ENCODE results near the gene ZIC4.

Gene ZIC4

GRCh38 chr3:147381596-147381995 is 24.7 kb downstream of the ZIC4 start:
- ChIA-PET CTCF (interaction anchor here (1.8 kb wide), 1 partner anchor 10 kb away, joined by 4 read pairs; no protein-coding TSS in a partner anchor), POLR2A (no interaction called here)
- Histone ChIP-seq H3K27ac (ENCODE audit: insufficient read depth in 1 of 2, low read depth in 1 of 2, low read length in 2 of 2, poor library complexity in 1 of 2, severe bottlenecking in 2 of 2) (no peak overlapping the region), H3K36me3 (ENCODE audit: control insufficient read depth in 4 of 4, insufficient read depth in 4 of 4, low read length in 3 of 4) (no peaks in the 10 kb centered on the region), H3K4me1 (ENCODE audit: control extremely low read depth in 1 of 4, control insufficient read depth in 4 of 4, insufficient read depth in 4 of 4, low read length in 3 of 4) (no peaks in the 10 kb centered on the region), H3K4me3 (ENCODE audit: control insufficient read depth in 1 of 7, extremely low read depth in 1 of 7, insufficient read depth in 4 of 7, low read depth in 2 of 7, low read length in 6 of 7) (no peak overlapping the region), H3K27me3 (replicated peaks in 2 of 5; ENCODE audit: control insufficient read depth in 4 of 5, insufficient read depth in 5 of 5, low read length in 4 of 5) (peaks cover 48 to 98% (median 76%) of the 10 kb centered on the region in 5 experiments), H3K9me3 (ENCODE audit: control extremely low read depth in 1 of 5, control insufficient read depth in 4 of 5, insufficient read depth in 2 of 5, low read depth in 1 of 5, low read length in 4 of 5) (peaks cover 0 to 16% (median 13%) of the 10 kb centered on the region in 5 experiments)
- WGBS (ENCODE audit: insufficient coverage) = 14% methylated on average over 5 of the region's 6 CpGs
- no peak for DNase-seq

DNA sequence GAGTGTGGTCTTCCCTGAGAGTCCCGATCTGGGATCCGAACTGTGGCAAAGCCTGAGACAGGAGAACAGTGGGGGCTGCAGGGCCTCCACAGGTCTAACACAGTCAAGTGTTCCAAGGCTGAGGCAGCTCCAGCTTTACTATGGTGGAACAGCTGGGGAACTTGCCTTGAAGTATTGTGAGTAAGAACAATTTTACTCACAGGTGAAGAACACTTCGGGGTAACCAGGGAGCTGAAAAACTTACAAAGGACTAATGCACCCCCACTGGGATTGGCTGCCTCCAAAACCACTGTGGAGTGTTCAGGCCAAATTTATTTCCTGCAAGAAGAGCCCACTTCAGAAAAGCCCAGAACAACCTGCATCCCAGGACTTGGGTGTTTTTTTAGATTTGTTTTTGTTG is 25.4 kb downstream of the ZIC4 start:
- CTCF ChIA-PET = no interaction called here
- H3K27ac ChIP-seq (ENCODE audit: insufficient read depth in 1 of 2, low read depth in 1 of 2, low read length in 2 of 2, poor library complexity in 1 of 2, severe bottlenecking in 2 of 2) = no peak overlapping the region
- H3K36me3 ChIP-seq (ENCODE audit: control insufficient read depth in 4 of 4, insufficient read depth in 4 of 4, low read length in 3 of 4) = no peaks in the 10 kb centered on the region
- H3K4me3 ChIP-seq (ENCODE audit: control insufficient read depth in 1 of 7, extremely low read depth in 1 of 7, insufficient read depth in 4 of 7, low read depth in 2 of 7, low read length in 6 of 7) = no peak overlapping the region
- peaks cover 0 to 16% (median 13%) of the 10 kb centered on the region in 5 experiments for H3K9me3 ChIP-seq (ENCODE audit: control extremely low read depth in 1 of 5, control insufficient read depth in 4 of 5, insufficient read depth in 2 of 5, low read depth in 1 of 5, low read length in 4 of 5)
- no peaks in the 10 kb centered on the region for H3K4me1 ChIP-seq (ENCODE audit: control extremely low read depth in 1 of 4, control insufficient read depth in 4 of 4, insufficient read depth in 4 of 4, low read length in 3 of 4)
- POLR2A ChIA-PET = no interaction called here
- peaks cover 48 to 99% (median 76%) of the 10 kb centered on the region in 5 experiments for H3K27me3 ChIP-seq (replicated peaks in 2 of 5; ENCODE audit: control insufficient read depth in 4 of 5, insufficient read depth in 5 of 5, low read length in 4 of 5)
- 3% methylated on average over 3 of the region's 3 CpGs for WGBS (ENCODE audit: insufficient coverage)
- no peak for DNase-seq

- ChIA-PET POLR2A (no interaction called here), CTCF (no interaction called here)
- Histone ChIP-seq H3K27me3 (replicated peaks in 2 of 5; ENCODE audit: control insufficient read depth in 4 of 5, insufficient read depth in 5 of 5, low read length in 4 of 5) (peaks cover 48 to 99% (median 80%) of the 10 kb centered on the region in 5 experiments), H3K4me3 (ENCODE audit: control insufficient read depth in 1 of 7, extremely low read depth in 1 of 7, insufficient read depth in 4 of 7, low read depth in 2 of 7, low read length in 6 of 7) (no peak overlapping the region), H3K36me3 (ENCODE audit: control insufficient read depth in 4 of 4, insufficient read depth in 4 of 4, low read length in 3 of 4) (no peaks in the 10 kb centered on the region), H3K4me1 (ENCODE audit: control extremely low read depth in 1 of 4, control insufficient read depth in 4 of 4, insufficient read depth in 4 of 4, low read length in 3 of 4) (no peaks in the 10 kb centered on the region), H3K27ac (ENCODE audit: insufficient read depth in 1 of 2, low read depth in 1 of 2, low read length in 2 of 2, poor library complexity in 1 of 2, severe bottlenecking in 2 of 2) (no peak overlapping the region), H3K9me3 (ENCODE audit: control extremely low read depth in 1 of 5, control insufficient read depth in 4 of 5, insufficient read depth in 2 of 5, low read depth in 1 of 5, low read length in 4 of 5) (peaks cover 0 to 16% (median 13%) of the 10 kb centered on the region in 5 experiments)
- 9% methylated on average over 25 of the region's 26 CpGs for WGBS (ENCODE audit: insufficient coverage)
- DNase-seq = no peak
Observed at GRCh38 chr3:147380387-147380951, 25.9 kb downstream of the ZIC4 start.

DNA sequence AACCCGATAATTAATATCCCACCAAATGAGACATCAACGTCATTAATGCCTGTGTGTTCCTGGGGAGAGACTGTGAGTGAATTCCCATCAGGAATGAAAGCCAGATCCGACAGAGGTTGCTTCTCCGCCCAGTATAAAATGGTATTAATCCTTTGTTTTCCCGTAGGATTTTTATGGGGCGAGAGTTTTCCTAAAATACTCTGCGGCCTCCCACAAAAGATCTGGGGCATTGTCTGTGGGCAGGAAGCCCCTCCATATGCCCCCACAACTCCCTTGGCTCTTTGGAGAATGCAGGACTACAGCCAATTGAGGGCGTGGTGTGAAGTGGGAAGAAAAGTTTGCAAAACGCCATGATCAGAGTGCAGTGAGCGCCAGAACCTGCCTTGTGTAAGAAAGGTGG is 26.7 kb downstream of the ZIC4 start:
- peaks cover 46 to 99% (median 80%) of the 10 kb centered on the region in 5 experiments for H3K27me3 ChIP-seq (replicated peaks in 2 of 5; ENCODE audit: control insufficient read depth in 4 of 5, insufficient read depth in 5 of 5, low read length in 4 of 5)
- H3K36me3 ChIP-seq (ENCODE audit: control insufficient read depth in 4 of 4, insufficient read depth in 4 of 4, low read length in 3 of 4) = no peaks in the 10 kb centered on the region
- 9% methylated on average over 3 of the region's 10 CpGs for WGBS (ENCODE audit: insufficient coverage)
- H3K9me3 ChIP-seq (ENCODE audit: control extremely low read depth in 1 of 5, control insufficient read depth in 4 of 5, insufficient read depth in 2 of 5, low read depth in 1 of 5, low read length in 4 of 5) = peaks cover 0 to 17% (median 9%) of the 10 kb centered on the region in 5 experiments
- no peaks in the 10 kb centered on the region for H3K4me1 ChIP-seq (ENCODE audit: control extremely low read depth in 1 of 4, control insufficient read depth in 4 of 4, insufficient read depth in 4 of 4, low read length in 3 of 4)
- no peak overlapping the region for H3K4me3 ChIP-seq (ENCODE audit: control insufficient read depth in 1 of 7, extremely low read depth in 1 of 7, insufficient read depth in 4 of 7, low read depth in 2 of 7, low read length in 6 of 7)
- CTCF ChIA-PET = no interaction called here
- no peak overlapping the region for H3K27ac ChIP-seq (ENCODE audit: insufficient read depth in 1 of 2, low read depth in 1 of 2, low read length in 2 of 2, poor library complexity in 1 of 2, severe bottlenecking in 2 of 2)
- no peak for DNase-seq
- POLR2A ChIA-PET = no interaction called here

- H3K9me3 ChIP-seq (ENCODE audit: control extremely low read depth in 1 of 5, control insufficient read depth in 4 of 5, insufficient read depth in 2 of 5, low read depth in 1 of 5, low read length in 4 of 5) = peaks cover 0 to 17% (median 9%) of the 10 kb centered on the region in 5 experiments
- peaks cover 43 to 99% (median 86%) of the 10 kb centered on the region in 5 experiments for H3K27me3 ChIP-seq (replicated peaks in 2 of 5; ENCODE audit: control insufficient read depth in 4 of 5, insufficient read depth in 5 of 5, low read length in 4 of 5)
- WGBS (ENCODE audit: insufficient coverage) = 5% methylated on average over 25 of the region's 30 CpGs
- no peaks in the 10 kb centered on the region for H3K4me1 ChIP-seq (ENCODE audit: control extremely low read depth in 1 of 4, control insufficient read depth in 4 of 4, insufficient read depth in 4 of 4, low read length in 3 of 4)
- DNase-seq = no peak
- CTCF ChIA-PET = interaction anchor here (1.3 kb wide), 1 partner anchor 20 kb away, joined by 3 read pairs; no protein-coding TSS in a partner anchor
- POLR2A ChIA-PET = no interaction called here
- H3K4me3 ChIP-seq (ENCODE audit: control insufficient read depth in 1 of 7, extremely low read depth in 1 of 7, insufficient read depth in 4 of 7, low read depth in 2 of 7, low read length in 6 of 7) = no peak overlapping the region
- H3K27ac ChIP-seq (ENCODE audit: insufficient read depth in 1 of 2, low read depth in 1 of 2, low read length in 2 of 2, poor library complexity in 1 of 2, severe bottlenecking in 2 of 2) = no peak overlapping the region
- H3K36me3 ChIP-seq (ENCODE audit: control insufficient read depth in 4 of 4, insufficient read depth in 4 of 4, low read length in 3 of 4) = no peaks in the 10 kb centered on the region
Observed at GRCh38 chr3:147377412-147378367, 28.7 kb downstream of the ZIC4 start.

DNA sequence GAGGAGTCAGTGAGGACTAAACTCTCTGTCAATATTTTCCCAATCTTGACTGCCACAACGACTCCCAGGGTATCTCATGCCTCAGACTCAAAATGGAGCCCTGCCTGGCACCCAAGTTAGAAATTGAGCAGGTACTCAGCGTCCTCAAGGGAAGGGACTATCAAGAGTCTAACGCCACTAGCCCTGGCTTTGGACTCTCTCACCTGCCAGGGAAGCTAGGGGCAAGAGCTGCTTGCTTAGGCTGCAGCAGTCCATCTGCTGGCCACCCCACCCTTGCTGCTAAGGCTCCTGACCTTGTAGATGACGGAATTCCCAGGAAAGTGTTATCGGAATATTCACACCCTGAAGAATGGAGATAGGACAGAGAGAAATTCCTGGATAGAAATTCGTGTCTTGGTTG is 33.0 kb downstream of the ZIC4 start:
- no peak overlapping the region for H3K4me3 ChIP-seq (ENCODE audit: control insufficient read depth in 1 of 7, extremely low read depth in 1 of 7, insufficient read depth in 4 of 7, low read depth in 2 of 7, low read length in 6 of 7)
- ChIA-PET CTCF (no interaction called here), POLR2A (no interaction called here)
- WGBS (ENCODE audit: insufficient coverage) = 7% methylated on average over 6 of the region's 6 CpGs
- H3K9me3 ChIP-seq (ENCODE audit: control extremely low read depth in 1 of 5, control insufficient read depth in 4 of 5, insufficient read depth in 2 of 5, low read depth in 1 of 5, low read length in 4 of 5) = peaks cover 0 to 20% (median 6%) of the 10 kb centered on the region in 5 experiments
- H3K27me3 ChIP-seq (replicated peaks in 2 of 5; ENCODE audit: control insufficient read depth in 4 of 5, insufficient read depth in 5 of 5, low read length in 4 of 5) = peaks cover 28 to 99% (median 86%) of the 10 kb centered on the region in 5 experiments
- no peaks in the 10 kb centered on the region for H3K36me3 ChIP-seq (ENCODE audit: control insufficient read depth in 4 of 4, insufficient read depth in 4 of 4, low read length in 3 of 4)
- no peaks in the 10 kb centered on the region for H3K4me1 ChIP-seq (ENCODE audit: control extremely low read depth in 1 of 4, control insufficient read depth in 4 of 4, insufficient read depth in 4 of 4, low read length in 3 of 4)
- no peak overlapping the region for H3K27ac ChIP-seq (ENCODE audit: insufficient read depth in 1 of 2, low read depth in 1 of 2, low read length in 2 of 2, poor library complexity in 1 of 2, severe bottlenecking in 2 of 2)
- no peak for DNase-seq

GRCh38 chr3:147372525-147373027 is 33.8 kb downstream of the ZIC4 start:
- Histone ChIP-seq H3K4me1 (ENCODE audit: control extremely low read depth in 1 of 4, control insufficient read depth in 4 of 4, insufficient read depth in 4 of 4, low read length in 3 of 4) (no peaks in the 10 kb centered on the region), H3K36me3 (ENCODE audit: control insufficient read depth in 4 of 4, insufficient read depth in 4 of 4, low read length in 3 of 4) (no peaks in the 10 kb centered on the region), H3K27me3 (replicated peaks in 2 of 5; ENCODE audit: control insufficient read depth in 4 of 5, insufficient read depth in 5 of 5, low read length in 4 of 5) (peaks cover 33 to 99% (median 86%) of the 10 kb centered on the region in 5 experiments), H3K27ac (ENCODE audit: insufficient read depth in 1 of 2, low read depth in 1 of 2, low read length in 2 of 2, poor library complexity in 1 of 2, severe bottlenecking in 2 of 2) (no peak overlapping the region), H3K4me3 (ENCODE audit: control insufficient read depth in 1 of 7, extremely low read depth in 1 of 7, insufficient read depth in 4 of 7, low read depth in 2 of 7, low read length in 6 of 7) (no peak overlapping the region), H3K9me3 (ENCODE audit: control extremely low read depth in 1 of 5, control insufficient read depth in 4 of 5, insufficient read depth in 2 of 5, low read depth in 1 of 5, low read length in 4 of 5) (peaks cover 0 to 14% (median 4%) of the 10 kb centered on the region in 5 experiments)
- no peak for DNase-seq
- CTCF ChIA-PET = no interaction called here
- POLR2A ChIA-PET = no interaction called here
- 0% methylated on average over 9 of the region's 17 CpGs for WGBS (ENCODE audit: insufficient coverage)

Data from common myeloid progenitor, CD34-positive (primary cell).